SIG-M5 (cell line): ENCODE data around the gene RAB36.

Experiments used
- DNase-seq: peaks from one replicate; lab custom pipeline; 2025; lab: John Stamatoyannopoulos, UW

The RAB36 gene

GRCh38 chr22:23144932-23145877 is at the start of gene RAB36:
Gene RAB36 (plus strand): TSS chr22:23145477. CDS start chr22:23146617, 1,140 bp downstream.
- DNase-seq, result no peak

GRCh38 chr22:23095733-23096342 is 49.4 kb upstream of the RAB36 start:
- DNase-seq, result no peak

- no peak for DNase-seq
These were observed 47.7 kb upstream of the RAB36 start for GRCh38 chr22:23097412-23098229.

GRCh38 chr22:23098230-23098705 is 47.0 kb upstream of the RAB36 start:
- no peak for DNase-seq

GRCh38 chr22:23098718-23099530 is 46.4 kb upstream of the RAB36 start:
- DNase-seq, result no peak

GRCh38 chr22:23099531-23099804 is 45.8 kb upstream of the RAB36 start:
- no peak for DNase-seq

- no peak for DNase-seq
These were observed 45.0 kb upstream of the RAB36 start for GRCh38 chr22:23100124-23100801.

- DNase-seq, result no peak
These were observed 43.8 kb upstream of the RAB36 start for GRCh38 chr22:23101524-23101923.

- no peak for DNase-seq
These were observed 43.1 kb upstream of the RAB36 start for GRCh38 chr22:23102002-23102655.

- no peak for DNase-seq
These were observed 42.5 kb upstream of the RAB36 start for GRCh38 chr22:23102776-23103175.

GRCh38 chr22:23103199-23103954 is 41.9 kb upstream of the RAB36 start:
- no peak for DNase-seq

GRCh38 chr22:23104187-23104971 is 40.9 kb upstream of the RAB36 start:
- no peak for DNase-seq

GRCh38 chr22:23105304-23105703 is 40.0 kb upstream of the RAB36 start:
- DNase-seq, result no peak

- no peak for DNase-seq
These were observed 39.4 kb upstream of the RAB36 start for GRCh38 chr22:23105919-23106318.

GRCh38 chr22:23106344-23106743 is 38.9 kb upstream of the RAB36 start:
- no peak for DNase-seq

GRCh38 chr22:23106906-23107367 is 38.3 kb upstream of the RAB36 start:
- DNase-seq, result no peak

GRCh38 chr22:23107487-23108248 is 37.6 kb upstream of the RAB36 start:
- no peak for DNase-seq
